Body of pancreas (tissue), 4 donors: Measurements from ENCODE around the gene EPHX1.

ENCODE experiments used
- CTCF ChIP-seq, 7 experiments: fragments of 450-650 bp in 4 of 7; fragments of 200-600 bp in 3 of 7; sonication (generic) in 3 of 7; IDR thresholded peaks; one replicate each; pipeline ENCODE4 v1.5.1; 2016 to 2019; ENCODE audit warnings: antibody characterized with exemption in 7 of 7
- POLR2A ChIP-seq, 3 donors: fragments of 450-650 bp; IDR thresholded peaks; one replicate each; pipeline ENCODE4 v1.6.1; 2016; ENCODE audit warnings: antibody characterized with exemption in 3 of 3, mild to moderate bottlenecking in 2 of 3

GRCh38 chr1:225879521-225880221 is 69.7 kb downstream of the EPHX1 start:
- no peak for TF ChIP-seq CTCF (IDR thresholded peaks at IDR 0.05)
- peak in 2 of 3 donors; percentile 61 to 71 for TF ChIP-seq POLR2A (IDR thresholded peaks at IDR 0.05)
